ENCODE measurements around the gene ATP13A1. TPM values are rescaled to one million over a fixed set of nuclear protein-coding genes. Genes with fewer than 3 reads are reported as not detected.
"Not testable (repeated sequence)": the region's sequence is repeated elsewhere in the genome, so short reads cannot be mapped to it uniquely, and the experiment has no call there.

The ATP13A1 gene
- total RNA-seq, 2 donors from 2014 or later = 24.1 to 29.6 TPM

DNA sequence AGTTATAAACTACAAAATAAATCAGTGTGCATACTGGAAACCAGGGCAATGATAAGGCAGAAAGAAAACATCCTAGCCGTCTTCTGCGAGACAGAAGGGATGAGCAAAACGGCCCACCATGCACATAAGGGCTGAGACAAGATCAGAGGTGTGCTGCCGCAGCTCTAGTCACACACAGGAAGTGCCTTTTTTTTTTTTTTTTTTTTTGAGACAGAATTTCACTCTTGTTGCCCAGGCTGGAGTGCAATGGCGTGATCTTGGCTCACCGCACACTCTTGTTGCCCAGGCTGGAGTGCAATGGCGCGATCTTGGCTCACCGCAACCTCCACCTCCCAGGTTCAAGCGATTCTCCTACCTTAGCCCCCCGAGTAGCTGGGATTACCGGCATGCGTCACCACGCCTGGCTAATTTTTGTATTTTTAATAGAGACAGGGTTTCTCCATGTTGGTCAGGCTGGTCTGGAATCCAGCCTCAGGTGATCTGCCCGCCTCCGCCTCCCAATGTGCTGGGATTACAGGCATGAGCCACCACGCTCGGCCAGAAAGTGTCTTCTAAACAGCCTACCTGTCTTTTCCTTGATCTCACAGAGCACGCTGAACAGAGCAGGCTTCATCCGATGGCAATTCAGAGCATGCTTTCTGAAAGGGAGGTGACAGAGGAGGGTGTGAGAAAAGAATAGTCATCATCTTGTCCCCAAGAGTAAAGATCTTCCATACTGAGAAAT, 64.6 kb downstream of the ATP13A1 start:
- DNase-seq; intact Hi-C loops (cut with DNase I): not testable (repeated sequence)
- ATAC-seq = peak in 1 of 2 donors; percentile 54

DNA sequence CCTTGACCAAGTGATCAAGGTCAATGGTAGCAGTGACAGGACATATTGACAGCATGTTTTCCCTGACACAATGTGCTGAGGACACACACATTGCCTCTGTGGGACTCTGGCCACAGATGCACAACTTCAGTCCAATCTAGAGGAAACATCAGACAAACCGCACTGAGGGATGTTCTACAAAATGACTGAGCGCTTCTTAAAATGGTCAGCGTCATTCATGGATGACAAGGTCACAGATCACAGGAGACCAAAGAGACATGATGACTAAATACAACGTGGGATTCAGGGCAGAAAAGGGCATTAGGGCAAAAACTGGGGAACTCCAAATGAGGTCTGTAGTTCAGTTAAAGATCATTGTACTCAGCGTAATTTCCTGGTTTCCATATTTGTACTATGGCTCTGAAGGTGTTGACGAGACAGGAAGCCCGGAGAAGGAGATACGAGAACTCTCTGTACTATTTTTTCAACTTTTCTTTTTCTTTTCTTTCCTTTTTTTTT, 65.6 kb downstream of the ATP13A1 start:
- intact Hi-C loops (cut with DNase I) = no loop called here
- ATAC-seq (no peak), DNase-seq (no peak)

Other genes starting within 250 kb of the ATP13A1 start
- under 1 TPM; 0.50 to 0.88 TPM for gene TSSK6, start 148.1 kb downstream of the ATP13A1 start, total RNA-seq
- 100 to 1,000 TPM; 850 to 852 TPM for gene NDUFA13, start 147.5 kb downstream of the ATP13A1 start, total RNA-seq
- 1 to 10 TPM; 2.7 to 2.9 TPM for gene YJEFN3, start 134.8 kb downstream of the ATP13A1 start, total RNA-seq
- gene CILP2, start 125.4 kb downstream of the ATP13A1 start, total RNA-seq = under 1 TPM; 0.32 to 0.71 TPM
- under 1 TPM; 0.35 to 0.37 TPM for gene PBX4, start 45.0 kb downstream of the ATP13A1 start, total RNA-seq
- 1 to 10 TPM in 1 of 2 donors, under 1 TPM in 1; 0.47 to 2.6 TPM for gene LPAR2, start 35.5 kb downstream of the ATP13A1 start, total RNA-seq
- 1 to 10 TPM; 5.8 to 7.5 TPM for gene GMIP, start 20.0 kb downstream of the ATP13A1 start, total RNA-seq
- 1 to 10 TPM; 4.9 to 6.4 TPM for gene ZNF101, start 5.2 kb upstream of the ATP13A1 start, total RNA-seq
- 1 to 10 TPM; 4.6 to 4.7 TPM for gene ZNF14, start 69.4 kb upstream of the ATP13A1 start, total RNA-seq
- 10 to 100 TPM; 12.5 to 12.8 TPM for gene ZNF506, start 158.1 kb upstream of the ATP13A1 start, total RNA-seq
- gene ZNF253, start 202.2 kb upstream of the ATP13A1 start, total RNA-seq = 1 to 10 TPM; 6.3 to 8.2 TPM
- gene ZNF93, start 237.3 kb upstream of the ATP13A1 start, total RNA-seq = 1 to 10 TPM; 2.7 to 3.4 TPM